Parathyroid adenoma (tissue), 2 donors: ENCODE data around the gene PRKCA.

Experiments used
- H2AFZ ChIP-seq: fragments of 300-600 bp; sonication (generic); one replicate; pipeline ENCODE4 v1.7.0; 2017; ENCODE audit warnings: antibody characterized with exemption, mild to moderate bottlenecking
- H3K27ac ChIP-seq: fragments of 300-600 bp; sonication (generic); one replicate; pipeline ENCODE4 v1.7.0; 2017
- H3K27me3 ChIP-seq: fragments of 300-600 bp; sonication (generic); one replicate; pipeline ENCODE4 v1.7.0; 2017; ENCODE audit warnings: low read length; ENCODE audit not compliant: control insufficient read depth, insufficient read depth
- H3K36me3 ChIP-seq: fragments of 300-600 bp; sonication (generic); one replicate; pipeline ENCODE4 v1.7.0; 2017; ENCODE audit warnings: low read length; ENCODE audit not compliant: control insufficient read depth, insufficient read depth
- H3K4me1 ChIP-seq: fragments of 300-600 bp; sonication (generic); one replicate; pipeline ENCODE4 v1.7.0; 2017; ENCODE audit warnings: control low read depth
- H3K4me2 ChIP-seq: fragments of 300-600 bp; sonication (generic); one replicate; pipeline ENCODE4 v1.7.0; 2017; ENCODE audit warnings: low read length
- H3K4me3 ChIP-seq: fragments of 300-600 bp; sonication (generic); one replicate; pipeline ENCODE4 v1.7.0; 2017; ENCODE audit warnings: low read depth, low read length
- H3K79me2 ChIP-seq: fragments of 300-600 bp; sonication (generic); one replicate; pipeline ENCODE4 v1.7.0; 2017; ENCODE audit warnings: control low read depth
- H3K9ac ChIP-seq: fragments of 300-600 bp; sonication (generic); one replicate; pipeline ENCODE4 v1.7.0; 2017; ENCODE audit warnings: mild to moderate bottlenecking
- H3K9me3 ChIP-seq: fragments of 300-600 bp; sonication (generic); one replicate; pipeline ENCODE4 v1.7.0; 2017; ENCODE audit warnings: low read length; ENCODE audit not compliant: control insufficient read depth
- CTCF ChIP-seq: fragments of 300-600 bp; sonication (generic); IDR thresholded peaks from one replicate; pipeline ENCODE4 v1.7.0; 2017; ENCODE audit warnings: antibody characterized with exemption, mild to moderate bottlenecking
- donor health status: primary hyperparathyroidism.

The PRKCA gene

GRCh38 chr17:66746736-66747135 lies 444.3 kb downstream of the PRKCA start:
- Histone ChIP-seq H3K79me2 (no peaks in the 10 kb centered on the region), H3K4me2 (no peak overlapping the region), H2AFZ (no peak overlapping the region), H3K9ac (no peak overlapping the region), H3K4me1 (no peaks in the 10 kb centered on the region), H3K27ac (no peak overlapping the region), H3K9me3 (no peaks in the 10 kb centered on the region), H3K4me3 (no peak overlapping the region), H3K36me3 (no peaks in the 10 kb centered on the region), H3K27me3 (no peaks in the 10 kb centered on the region)
- TF ChIP-seq CTCF: no peak

DNA sequence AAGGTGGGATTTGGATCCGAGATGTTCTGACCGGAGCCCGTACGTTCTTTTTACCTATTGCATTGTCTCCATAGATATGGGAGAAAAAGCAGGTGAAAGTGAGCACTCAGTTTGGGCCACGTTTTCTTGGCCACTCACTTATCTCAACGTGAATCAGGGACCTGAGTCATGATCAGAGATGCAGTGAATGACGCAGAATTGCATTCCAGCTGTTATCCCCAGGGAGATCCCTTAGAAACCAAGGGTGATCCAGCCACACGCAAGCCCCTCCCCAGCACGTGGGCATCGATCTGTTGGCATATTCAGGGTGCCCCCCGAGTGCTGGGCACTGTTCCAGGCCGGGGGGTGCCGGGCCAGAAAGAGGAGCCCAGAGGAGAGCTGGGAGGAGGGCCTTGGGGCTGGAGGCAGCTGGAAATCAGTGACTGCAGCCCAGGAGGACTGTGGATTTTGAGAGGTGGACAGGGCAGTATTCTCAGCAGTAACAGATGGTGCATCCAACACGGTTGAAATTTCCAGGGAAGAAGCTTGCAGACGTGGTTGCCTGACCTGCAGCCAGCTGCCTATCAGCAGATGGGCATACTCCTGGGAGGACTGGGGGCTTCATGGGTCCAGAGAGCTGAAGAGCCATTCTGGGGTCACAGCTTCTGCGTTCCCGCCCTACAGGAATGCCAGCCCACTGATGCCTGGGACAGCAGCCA lies 445.3 kb downstream of the PRKCA start:
- Histone ChIP-seq H2AFZ (no peak overlapping the region), H3K9ac (no peak overlapping the region), H3K27ac (no peak overlapping the region), H3K79me2 (no peaks in the 10 kb centered on the region), H3K4me3 (no peak overlapping the region), H3K4me2 (no peak overlapping the region), H3K36me3 (no peaks in the 10 kb centered on the region), H3K27me3 (no peaks in the 10 kb centered on the region), H3K9me3 (no peaks in the 10 kb centered on the region), H3K4me1 (no peaks in the 10 kb centered on the region)
- TF ChIP-seq CTCF: no peak

DNA sequence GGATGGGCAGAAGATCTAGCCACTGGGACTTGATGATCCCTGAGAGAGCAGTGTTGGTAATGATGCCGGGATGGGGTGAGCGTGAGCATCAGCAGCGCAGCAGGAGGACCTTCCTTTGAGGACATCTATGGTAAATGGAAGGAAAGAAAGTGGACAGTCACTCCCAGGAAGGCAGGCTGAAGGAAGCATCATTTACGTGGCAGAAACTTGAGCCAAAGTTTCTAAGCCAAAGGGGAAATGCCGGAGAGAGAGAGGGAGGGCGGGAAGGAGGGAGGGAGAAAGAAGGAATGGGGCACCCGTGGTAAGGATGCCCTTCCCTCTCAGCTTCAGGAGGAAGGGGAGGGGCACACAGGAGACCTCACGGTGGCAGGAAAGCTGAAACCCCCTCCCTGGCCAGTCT lies 446.2 kb downstream of the PRKCA start:
- Histone ChIP-seq H3K4me3 (no peak overlapping the region), H3K9ac (no peak overlapping the region), H3K4me1 (no peaks in the 10 kb centered on the region), H3K27me3 (no peaks in the 10 kb centered on the region), H3K36me3 (no peaks in the 10 kb centered on the region), H3K9me3 (no peaks in the 10 kb centered on the region), H3K4me2 (no peak overlapping the region), H2AFZ (no peak overlapping the region), H3K79me2 (no peaks in the 10 kb centered on the region), H3K27ac (no peak overlapping the region)
- no peak for TF ChIP-seq CTCF

- Histone ChIP-seq H3K9me3 (no peaks in the 10 kb centered on the region), H3K4me3 (no peak overlapping the region), H3K4me2 (no peak overlapping the region), H3K27ac (no peak overlapping the region), H3K79me2 (no peaks in the 10 kb centered on the region), H2AFZ (no peak overlapping the region), H3K27me3 (no peaks in the 10 kb centered on the region), H3K36me3 (no peaks in the 10 kb centered on the region), H3K4me1 (no peaks in the 10 kb centered on the region), H3K9ac (no peak overlapping the region)
- TF ChIP-seq CTCF: no peak
Measured at GRCh38 chr17:66749217-66749832, 446.9 kb downstream of the PRKCA start.

DNA sequence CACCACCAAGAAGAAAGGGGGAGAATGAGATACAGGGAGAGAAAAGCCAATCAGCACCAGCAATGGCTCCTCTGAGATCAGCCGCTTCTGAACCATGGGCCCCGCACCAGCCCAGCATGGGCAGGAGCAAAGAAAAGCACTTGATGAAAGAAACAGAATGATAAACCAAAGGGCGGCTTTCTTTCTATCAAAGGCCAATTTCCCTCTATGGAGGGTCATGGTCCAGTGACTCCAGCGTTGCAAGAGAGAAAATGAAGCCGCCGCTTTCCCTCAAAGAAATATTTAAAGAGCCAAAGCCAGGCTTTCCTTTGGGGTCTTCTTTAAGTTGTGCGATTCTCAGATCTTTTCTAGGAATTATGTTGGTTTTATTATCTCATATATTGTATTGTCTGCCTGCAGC lies 447.7 kb downstream of the PRKCA start:
- Histone ChIP-seq H3K9me3 (no peaks in the 10 kb centered on the region), H3K9ac (no peak overlapping the region), H3K79me2 (no peaks in the 10 kb centered on the region), H3K4me1 (no peaks in the 10 kb centered on the region), H2AFZ (no peak overlapping the region), H3K36me3 (no peaks in the 10 kb centered on the region), H3K27me3 (no peaks in the 10 kb centered on the region), H3K4me3 (no peak overlapping the region), H3K27ac (no peak overlapping the region), H3K4me2 (no peak overlapping the region)
- no peak for TF ChIP-seq CTCF
